22Rv1 (cell line): ENCODE measurements around the gene ENHO.

Experiments
- ZFX ChIP-seq: fragments of 450-650 bp; IDR thresholded peaks from 2 replicates; pipeline ENCODE4 v1.6.1; 2017; ENCODE audit warnings: antibody characterized with exemption, borderline replicate concordance
- TF ChIP-seq, protein P1 (sequence below): fragments of 450-650 bp; IDR thresholded peaks from 2 replicates; pipeline ENCODE4 v1.5.1; 2017; ENCODE audit warnings: mild to moderate bottlenecking

DNA sequence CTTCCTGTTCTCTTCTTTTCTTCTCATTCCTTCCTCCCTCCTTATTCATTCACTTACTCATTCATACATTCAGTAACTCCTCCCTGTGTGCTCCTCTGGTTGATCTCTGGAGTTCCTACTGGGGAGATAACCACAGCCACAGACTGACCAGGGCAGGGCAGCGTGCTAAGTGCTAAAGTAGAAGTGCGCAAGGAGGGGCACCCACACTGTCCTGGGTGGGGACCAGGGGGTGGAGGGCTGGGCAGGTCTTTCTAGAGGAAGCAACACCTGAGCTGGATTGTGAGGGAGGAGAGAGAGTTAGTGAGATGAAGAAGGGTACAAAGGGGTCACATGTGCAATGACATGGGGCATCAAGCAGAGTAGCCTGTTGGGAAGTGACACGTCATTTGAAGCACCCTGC is 13.8 kb downstream of the ENHO start:
- TF ChIP-seq, protein P1, sequence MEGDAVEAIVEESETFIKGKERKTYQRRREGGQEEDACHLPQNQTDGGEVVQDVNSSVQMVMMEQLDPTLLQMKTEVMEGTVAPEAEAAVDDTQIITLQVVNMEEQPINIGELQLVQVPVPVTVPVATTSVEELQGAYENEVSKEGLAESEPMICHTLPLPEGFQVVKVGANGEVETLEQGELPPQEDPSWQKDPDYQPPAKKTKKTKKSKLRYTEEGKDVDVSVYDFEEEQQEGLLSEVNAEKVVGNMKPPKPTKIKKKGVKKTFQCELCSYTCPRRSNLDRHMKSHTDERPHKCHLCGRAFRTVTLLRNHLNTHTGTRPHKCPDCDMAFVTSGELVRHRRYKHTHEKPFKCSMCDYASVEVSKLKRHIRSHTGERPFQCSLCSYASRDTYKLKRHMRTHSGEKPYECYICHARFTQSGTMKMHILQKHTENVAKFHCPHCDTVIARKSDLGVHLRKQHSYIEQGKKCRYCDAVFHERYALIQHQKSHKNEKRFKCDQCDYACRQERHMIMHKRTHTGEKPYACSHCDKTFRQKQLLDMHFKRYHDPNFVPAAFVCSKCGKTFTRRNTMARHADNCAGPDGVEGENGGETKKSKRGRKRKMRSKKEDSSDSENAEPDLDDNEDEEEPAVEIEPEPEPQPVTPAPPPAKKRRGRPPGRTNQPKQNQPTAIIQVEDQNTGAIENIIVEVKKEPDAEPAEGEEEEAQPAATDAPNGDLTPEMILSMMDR = no peak
- TF ChIP-seq ZFX = no peak
